UCSD-AML1 (cell line): ENCODE measurements around the gene PRKAG3.
A peak's percentile ranks its signal among the peaks of the same experiment; 100 is the strongest.

Experiments used
- DNase-seq: peaks from one replicate; lab custom pipeline; 2025; ENCODE audit not compliant: unreplicated experiment; lab: John Stamatoyannopoulos, UW

PRKAG3 gene

DNA sequence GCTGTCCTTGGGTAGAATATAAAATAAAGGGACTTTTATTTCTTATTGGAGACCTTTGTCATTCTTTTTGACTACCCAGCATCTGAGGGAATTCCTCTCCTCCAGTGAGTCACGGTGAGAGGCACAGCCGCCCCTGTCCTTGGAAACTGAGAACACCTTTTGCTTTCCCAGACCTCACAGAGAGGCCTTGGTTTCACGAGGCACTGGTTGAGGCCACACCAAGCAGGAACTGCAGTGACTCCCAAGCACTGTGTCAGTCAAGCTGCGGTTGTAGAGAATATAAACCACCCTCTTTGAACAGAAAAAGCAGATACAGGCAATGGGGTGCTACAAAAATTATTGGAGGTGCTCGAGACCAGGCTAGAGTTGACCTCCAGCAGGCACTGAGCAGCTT lies 16.4 kb downstream of the PRKAG3 start:
- DNase-seq: no peak

DNA sequence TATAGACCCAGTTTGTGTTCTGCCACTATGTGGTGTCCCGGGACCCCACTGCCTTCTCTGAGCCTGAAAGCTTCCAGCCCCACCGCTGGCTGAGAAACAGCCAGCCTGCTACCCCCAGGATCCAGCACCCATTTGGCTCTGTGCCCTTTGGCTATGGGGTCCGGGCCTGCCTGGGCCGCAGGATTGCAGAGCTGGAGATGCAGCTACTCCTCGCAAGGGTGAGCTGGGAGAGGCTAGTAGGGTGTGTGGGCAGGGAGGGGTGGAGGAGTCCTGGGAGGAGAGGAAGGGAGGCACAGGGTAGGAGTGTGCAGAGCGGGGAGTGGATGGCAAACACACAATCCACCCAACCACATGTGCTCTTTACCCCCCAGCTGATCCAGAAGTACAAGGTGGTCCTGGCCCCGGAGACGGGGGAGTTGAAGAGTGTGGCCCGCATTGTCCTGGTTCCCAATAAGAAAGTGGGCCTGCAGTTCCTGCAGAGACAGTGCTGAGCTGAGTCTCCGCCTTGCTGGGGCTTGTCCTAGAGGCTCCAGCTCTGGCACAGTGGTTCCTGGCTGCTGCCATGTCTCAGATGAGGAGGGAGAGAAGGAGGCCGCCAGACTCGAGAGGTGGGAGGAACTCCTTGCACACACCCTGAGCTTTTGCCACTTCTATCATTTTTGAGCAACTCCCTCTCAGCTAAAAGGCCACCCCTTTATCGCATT lies 16.9 kb downstream of the PRKAG3 start:
- DNase-seq: no peak

DNA sequence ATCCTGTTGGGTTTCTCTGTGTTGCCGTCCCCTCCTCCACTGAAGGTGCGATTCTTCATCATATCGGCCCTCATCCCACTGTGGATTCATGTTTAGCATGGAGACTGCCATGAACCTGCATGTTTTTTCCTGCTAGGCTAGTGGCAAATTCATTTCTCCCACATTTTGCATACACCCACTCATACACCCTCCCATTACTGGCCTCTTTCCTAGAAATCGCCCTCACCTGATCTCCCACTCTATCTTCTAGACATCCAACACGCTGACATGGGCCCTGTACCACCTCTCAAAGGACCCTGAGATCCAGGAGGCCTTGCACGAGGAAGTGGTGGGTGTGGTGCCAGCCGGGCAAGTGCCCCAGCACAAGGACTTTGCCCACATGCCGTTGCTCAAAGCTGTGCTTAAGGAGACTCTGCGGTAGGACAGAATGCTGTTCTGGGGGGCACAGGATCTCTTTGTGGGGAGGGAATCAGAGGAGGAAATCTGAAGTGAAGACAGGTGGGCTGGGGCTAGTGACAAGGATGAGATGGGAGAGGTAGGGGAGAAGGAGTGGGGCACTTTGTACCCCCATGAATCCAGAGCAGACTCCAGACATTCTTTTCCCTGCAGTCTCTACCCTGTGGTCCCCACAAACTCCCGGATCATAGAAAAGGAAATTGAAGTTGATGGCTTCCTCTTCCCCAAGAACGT lies 17.7 kb downstream of the PRKAG3 start:
- no peak for DNase-seq

DNA sequence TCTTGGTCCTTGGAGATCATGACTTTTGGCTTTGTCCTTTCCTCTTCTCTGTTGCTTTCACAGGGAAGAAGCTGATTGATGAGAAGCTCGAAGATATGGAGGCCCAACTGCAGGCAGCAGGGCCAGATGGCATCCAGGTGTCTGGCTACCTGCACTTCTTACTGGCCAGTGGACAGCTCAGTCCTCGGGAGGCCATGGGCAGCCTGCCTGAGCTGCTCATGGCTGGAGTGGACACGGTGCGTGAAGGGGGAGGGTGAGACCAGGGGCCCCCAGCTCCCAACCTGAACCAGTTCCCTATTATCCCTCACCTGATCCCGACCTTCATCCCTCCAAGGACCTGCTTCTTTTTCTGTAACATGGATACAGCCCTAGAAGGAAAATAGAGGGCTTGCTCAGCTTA lies 18.7 kb downstream of the PRKAG3 start:
- DNase-seq: no peak

DNA sequence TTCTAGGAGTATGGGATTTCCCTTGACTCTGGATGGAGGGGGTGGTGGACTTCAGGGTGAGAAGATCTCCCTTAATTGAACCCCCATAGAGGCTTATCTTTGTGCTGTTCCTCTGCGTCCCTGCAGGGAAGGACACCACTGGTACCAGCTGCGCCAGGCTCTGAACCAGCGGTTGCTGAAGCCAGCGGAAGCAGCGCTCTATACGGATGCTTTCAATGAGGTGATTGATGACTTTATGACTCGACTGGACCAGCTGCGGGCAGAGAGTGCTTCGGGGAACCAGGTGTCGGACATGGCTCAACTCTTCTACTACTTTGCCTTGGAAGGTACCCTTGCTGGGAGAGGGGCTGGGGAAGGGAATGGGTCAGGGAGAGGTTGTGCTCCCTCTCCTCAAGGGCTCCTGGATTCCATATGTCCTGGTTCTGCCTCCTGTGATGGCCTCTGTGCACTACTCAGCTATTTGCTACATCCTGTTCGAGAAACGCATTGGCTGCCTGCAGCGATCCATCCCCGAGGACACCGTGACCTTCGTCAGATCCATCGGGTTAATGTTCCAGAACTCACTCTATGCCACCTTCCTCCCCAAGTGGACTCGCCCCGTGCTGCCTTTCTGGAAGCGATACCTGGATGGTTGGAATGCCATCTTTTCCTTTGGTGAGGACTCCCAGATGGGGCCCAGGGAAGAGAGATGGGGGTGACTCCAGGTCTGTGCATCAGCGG lies 19.3 kb downstream of the PRKAG3 start:
- DNase-seq: no peak

DNA sequence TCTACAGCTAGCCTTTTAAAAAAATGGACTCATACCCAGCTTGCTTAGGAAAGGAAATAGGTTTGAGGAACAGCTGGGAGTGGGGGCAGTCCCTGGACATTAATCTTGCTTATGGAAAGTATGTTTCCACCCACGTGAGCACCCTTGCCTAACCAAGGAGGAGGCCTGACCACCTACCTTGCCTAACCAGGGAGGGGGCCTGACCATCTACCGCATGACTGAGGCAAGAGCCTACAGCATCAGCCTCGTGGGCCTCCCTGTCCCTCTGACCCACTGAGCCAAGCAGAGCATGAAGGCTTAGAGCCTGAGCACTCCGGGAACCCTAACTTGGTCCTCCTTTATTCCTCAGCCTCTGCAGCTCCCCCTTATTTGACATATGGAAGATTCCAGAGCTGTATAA lies 20.2 kb downstream of the PRKAG3 start:
- DNase-seq: peak; percentile 16

DNA sequence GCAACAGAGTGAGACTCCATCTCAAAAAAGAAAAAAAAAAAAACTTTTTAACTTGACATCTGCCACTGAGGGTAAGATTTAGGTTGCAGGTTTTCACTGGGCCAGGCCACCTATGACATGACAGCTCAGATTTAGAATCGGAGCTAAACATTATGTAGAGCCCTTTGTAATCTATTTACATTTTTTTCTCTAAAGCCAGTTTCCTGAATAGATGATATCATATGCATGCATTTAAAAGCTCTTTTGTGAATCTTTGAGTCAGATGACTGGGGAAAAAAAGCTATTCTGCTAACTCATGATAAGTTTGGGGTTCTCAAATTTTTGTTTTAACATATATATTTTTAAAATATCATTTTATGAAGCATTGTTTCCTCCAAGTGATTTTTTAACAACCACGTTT lies 21.3 kb downstream of the PRKAG3 start:
- no peak for DNase-seq

DNA sequence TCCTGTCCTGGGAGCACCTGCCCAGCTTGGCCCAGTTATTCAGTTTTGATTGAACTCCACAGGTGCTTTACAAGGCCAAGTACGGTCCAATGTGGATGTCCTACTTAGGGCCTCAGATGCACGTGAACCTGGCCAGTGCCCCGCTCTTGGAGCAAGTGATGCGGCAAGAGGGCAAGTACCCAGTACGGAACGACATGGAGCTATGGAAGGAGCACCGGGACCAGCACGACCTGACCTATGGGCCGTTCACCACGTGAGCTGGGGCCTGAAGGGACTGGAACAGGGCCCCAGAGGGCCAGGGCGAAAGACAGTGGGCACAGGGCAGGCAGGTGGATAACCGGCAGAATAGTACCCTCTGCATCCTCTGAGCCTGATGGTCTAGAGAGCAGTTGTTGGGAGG lies 22.1 kb downstream of the PRKAG3 start:
- no peak for DNase-seq

DNA sequence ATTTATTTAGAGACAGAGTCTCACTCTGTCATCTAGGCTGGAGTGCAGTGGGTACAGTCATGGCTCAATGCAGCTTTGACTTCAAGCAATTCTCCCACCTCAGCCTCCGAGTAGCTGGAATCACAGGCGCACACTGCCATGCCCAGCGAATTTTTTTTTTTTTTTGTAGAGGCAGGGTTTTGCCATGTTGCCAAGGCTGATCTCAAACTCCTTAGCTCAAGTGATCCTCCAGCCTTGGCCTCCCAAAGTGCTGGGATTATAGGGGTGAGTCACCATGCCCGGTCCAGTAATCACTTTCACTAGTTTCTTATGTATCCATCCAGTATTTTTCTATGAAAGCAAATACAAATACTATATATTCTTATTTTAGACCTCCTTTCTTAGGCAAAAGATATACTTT lies 24.0 kb downstream of the PRKAG3 start:
- DNase-seq: no peak

DNA sequence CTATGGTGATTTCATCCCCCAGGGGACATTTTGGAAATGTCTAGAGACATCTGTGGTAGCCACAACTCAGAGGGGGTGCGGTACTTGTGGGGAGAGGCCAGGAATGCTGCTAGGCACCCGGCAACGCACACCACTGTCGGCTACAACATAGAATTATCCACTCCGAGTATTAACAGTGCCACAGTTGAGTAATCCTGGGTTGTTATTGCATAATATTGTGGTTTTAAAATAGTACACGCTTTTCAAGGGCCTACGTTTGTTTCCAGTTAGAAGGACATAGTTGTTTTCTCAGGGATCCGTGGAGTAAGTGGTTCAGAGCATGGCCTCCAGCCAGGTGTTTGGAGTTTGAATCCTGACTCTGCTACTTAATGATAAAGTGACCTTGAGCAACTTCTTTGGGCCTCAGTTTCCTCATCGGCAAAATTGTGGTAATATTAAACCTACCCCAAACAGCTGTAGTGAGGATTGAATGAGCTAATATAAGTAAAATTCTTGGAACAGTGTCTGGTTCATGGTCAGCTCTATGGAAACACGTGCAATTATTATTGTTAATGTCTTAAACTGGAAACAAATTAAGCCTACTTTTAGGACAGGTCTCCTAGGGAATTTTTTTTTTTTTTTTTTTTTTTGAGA lies 25.1 kb downstream of the PRKAG3 start:
- peak; percentile 47 for DNase-seq

DNA sequence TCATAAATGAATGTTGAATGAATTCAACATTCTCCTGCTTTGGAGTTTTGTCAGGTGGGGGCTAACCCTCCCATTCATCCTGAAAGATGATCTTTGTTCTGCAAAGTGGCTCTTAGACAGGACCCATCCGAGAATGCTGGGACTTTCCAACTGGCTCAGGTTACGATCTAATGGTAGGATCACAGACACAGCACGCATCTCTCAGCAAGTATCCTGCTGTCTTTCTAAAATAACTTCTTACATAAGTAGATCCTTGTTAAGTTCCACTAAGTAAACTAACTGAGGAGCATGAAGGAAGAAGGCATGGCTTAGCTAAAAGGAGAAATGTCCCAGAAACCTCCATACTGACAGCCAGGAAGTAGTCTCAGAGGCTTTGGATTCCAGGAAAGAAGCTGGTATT lies 26.0 kb downstream of the PRKAG3 start:
- no peak for DNase-seq

DNA sequence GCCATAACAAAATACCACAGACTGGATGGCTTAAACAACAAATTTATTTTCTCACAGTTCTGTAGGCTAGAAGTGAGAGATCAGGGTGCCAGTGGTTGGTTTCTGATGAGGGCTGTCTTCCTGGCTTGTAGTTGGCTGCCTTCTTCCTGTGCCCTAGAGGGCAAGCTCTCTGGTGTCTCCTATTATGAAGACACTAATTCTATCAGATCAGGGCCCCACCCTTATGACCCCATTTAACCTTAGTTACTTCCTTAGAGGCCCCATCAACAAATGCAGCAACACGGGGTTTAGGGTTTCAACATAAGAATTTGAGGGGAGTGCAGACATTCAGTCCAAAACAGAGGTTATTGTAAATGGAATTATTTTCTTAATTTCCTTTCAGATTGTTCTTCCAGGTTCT lies 26.8 kb downstream of the PRKAG3 start:
- no peak for DNase-seq

DNA sequence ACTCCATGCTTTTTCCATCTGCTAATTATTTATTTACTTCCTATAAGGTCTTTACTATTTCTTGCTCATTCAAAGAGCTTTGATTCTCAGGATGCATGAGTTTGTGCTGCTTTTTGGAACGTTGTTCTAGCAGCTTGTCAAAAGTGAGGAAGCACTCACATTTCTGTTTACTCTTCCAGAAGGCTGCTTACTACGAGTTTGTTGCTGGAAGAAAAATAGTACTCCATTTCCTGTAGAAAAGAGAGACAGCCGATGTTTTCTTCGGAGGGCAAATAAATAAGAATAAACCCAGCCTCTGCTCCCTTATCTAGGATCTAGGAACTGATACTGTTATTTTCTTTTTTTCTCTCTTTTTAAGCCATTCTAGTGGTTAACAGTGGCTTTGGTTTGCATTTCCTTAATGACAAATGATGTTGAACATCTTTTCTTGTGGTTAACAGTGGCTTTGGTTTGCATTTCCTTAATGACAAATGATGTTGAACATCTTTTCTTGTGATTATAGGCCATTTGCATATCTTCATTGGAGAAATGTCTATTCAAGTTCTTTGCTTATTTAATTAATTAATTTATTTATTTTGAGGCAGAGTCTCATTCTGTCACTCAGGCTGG lies 29.1 kb downstream of the PRKAG3 start:
- no peak for DNase-seq

DNA sequence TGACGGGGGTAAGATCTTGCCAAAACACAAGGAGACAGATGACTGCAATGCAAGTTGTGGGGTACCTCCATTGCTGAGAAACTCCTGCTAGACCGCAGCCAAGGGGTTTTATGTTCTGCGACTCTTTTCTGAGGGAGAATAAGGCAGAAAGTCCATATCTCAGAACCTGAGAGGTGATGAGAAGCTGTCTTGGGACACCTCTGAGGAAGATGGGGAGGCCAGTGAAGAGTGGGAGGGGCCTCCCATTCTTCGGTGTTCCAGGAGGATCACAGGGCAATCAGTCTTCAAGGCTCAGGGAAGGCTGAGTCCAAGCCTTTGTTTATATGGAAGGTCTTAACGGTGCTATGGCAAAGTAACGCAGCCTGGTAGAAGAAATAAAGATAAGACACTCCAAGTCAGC lies 31.6 kb downstream of the PRKAG3 start:
- no peak for DNase-seq

DNA sequence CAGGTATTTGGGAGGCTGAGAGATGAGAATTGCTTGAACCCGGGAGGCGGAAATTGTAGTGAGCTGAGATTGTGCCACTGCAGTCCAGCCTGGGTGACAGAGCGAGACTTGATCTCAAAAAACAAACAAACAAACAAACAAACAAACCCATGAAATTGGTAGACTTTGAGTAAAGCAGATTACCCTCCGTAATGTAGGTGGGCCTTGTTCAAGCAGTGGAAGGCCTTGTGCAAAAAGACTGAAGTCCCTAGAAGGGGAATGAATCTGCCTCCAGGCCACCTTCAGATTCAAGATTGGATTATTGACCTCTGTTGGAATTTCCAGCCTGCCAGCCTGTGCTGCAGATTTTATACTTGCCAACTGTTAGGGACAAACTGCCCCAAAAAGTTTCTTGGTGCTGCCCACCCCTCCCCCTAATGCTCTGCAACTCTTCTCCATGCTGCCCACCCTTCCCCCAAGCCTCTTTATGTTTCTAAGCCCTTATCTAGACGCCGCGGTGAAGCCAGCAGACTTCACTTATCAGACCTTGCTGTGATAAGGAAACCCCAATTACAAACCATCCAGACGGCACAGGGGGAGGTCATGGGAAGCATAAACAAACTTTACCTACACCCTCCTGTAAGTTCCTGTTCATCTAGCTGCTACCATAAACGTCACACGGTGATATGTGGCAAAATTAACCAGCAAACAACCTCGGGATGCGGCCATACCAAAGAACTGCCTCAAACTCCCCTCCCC lies 32.7 kb downstream of the PRKAG3 start:
- DNase-seq: no peak

DNA sequence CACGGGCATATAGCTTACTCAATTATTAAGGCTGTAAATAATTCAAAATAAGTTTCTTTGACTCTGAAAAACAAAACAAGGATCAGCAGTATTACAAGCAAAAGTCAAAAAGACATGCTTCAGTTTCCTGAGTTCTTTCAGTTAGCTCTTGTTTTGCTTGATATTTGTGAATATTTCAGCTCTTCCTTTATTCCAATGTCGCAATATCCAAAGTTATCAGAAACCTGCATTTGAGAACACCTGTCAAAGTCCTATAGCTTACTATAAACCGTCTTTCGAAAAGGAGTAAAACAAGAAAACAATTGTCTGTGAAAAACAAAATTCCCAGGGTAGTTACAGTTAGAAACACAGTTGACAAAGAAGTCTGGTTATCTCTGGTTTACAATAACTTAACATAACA lies 34.9 kb downstream of the PRKAG3 start:
- no peak for DNase-seq

DNA sequence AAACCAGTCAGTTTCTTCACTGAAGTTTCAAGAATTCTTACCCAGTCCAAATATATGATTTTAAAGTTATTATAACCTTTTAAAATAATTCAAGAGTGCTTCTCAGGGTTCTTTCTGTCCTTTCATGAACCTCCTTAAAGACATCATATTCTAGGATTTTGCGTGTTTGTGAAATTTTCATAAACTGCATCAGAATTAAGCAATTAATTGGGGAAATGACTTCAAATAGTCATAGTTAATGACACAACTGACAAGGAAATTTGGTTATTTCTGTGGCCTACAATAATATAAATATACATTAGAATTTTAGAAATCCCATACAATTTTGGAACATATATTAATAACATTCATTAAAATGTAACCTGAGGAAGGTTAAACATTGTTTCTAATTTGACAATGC lies 39.2 kb downstream of the PRKAG3 start:
- DNase-seq: no peak

DNA sequence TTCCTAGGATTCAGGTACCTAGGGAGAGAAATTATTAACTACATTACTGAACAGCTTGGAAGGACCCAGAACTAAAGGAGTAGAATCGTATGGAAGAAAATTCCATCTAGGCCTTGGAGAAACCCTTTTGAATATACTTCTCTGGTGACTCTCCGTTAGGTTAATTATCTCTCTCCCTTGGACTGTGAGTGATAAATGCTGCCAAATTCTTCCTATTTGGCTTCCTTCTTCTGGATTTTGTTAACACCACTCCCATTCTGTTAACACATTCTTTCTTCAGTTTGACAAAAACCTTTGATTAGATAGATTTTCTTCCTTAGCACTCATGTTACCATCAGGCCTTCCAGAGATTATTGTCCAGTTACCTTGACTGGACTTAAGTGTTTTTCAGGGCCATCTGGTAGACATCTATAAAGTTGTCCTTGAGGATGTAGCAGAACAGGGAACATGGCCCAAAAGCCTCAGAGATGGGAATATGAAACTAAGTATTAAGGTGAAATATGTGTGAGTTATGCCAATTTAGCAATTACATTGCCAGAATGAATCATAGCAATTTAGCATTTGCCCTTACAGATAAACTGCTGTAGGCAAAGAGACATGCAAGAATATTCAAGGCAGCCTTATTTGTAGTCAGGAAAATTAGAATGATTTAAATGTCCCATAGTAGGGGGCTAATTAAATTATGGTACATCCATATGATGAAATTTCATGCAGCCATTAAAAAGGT lies 42.9 kb downstream of the PRKAG3 start:
- DNase-seq: no peak

DNA sequence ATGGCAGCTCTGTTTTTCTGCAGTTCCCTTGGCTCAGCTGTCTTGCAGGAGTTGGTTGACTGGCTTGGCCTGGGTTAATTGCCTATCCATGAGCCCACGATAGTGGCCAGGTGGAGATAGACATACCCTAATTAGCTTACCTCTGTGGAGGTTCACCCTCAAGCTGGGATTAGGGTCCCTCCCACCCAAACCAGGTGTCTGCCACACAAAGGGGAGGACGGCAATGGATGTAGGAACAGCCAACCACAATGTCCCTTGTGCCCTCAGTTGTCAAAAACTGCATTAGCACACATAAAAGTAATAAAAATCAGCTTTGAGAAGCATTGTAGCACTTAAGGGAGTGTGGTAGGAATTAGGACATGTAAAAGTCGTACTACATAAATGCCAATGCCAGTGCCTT lies 45.5 kb downstream of the PRKAG3 start:
- DNase-seq: no peak

DNA sequence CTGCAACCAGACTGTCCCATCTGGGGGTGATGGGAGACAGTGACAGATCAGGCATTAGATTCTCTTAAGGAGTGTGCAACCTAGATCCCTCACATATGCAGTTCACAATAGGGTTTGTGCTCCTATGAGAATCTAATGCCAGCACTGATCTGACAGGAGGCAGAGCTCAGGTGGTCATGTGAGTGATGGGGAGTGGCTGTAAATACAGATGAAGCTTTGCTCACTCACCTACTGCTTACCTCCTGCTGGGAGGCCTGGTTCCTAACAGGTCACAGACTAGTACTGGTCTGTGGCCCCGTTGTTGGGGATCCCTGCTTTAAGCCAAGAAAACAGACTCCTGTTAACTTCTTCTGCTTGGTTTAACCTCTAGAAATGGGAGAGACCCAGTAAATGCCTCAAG lies 46.5 kb downstream of the PRKAG3 start:
- no peak for DNase-seq
